ENCODE results near the gene CFAP73. TPM values are rescaled to one million over a fixed set of nuclear protein-coding genes. Genes with fewer than 3 reads are reported as not detected.

Gene CFAP73
- total RNA-seq, 2 donors from 2014 or later, result 0.57 TPM; not detected in 1

- 3% methylated on average over 39 of the region's 51 CpGs for WGBS
- Histone ChIP-seq H3K4me3 (no peak overlapping the region), H3K27ac (no peak overlapping the region), H3K4me1 (replicated peaks) (peaks cover 12% of the 10 kb centered on the region), H3K27me3 (replicated peaks; ENCODE audit: insufficient read depth) (peaks cover 10% of the 10 kb centered on the region), H3K36me3 (peaks cover 6 to 16% of the 10 kb centered on the region in 2 donors), H3K9me3 (no peaks in the 10 kb centered on the region)
- intact Hi-C loops (cut with DNase I), result no loop called here
- no peak for DNase-seq (ENCODE audit: low spot score)
- no peak for TF ChIP-seq CTCF (IDR thresholded peaks at IDR 0.05)
- TF ChIP-seq POLR2A (IDR thresholded peaks at IDR 0.05), result no peak
- no peak for TF ChIP-seq POLR2AphosphoS5 (IDR thresholded peaks at IDR 0.05)
Observed at GRCh38 chr12:113154351-113154973, 4.9 kb downstream of the CFAP73 start.

- H3K9me3 ChIP-seq, result no peaks in the 10 kb centered on the region
Observed at GRCh38 chr12:113155060-113155459, 5.5 kb downstream of the CFAP73 start.

GRCh38 chr12:113155646-113156045 lies 6.1 kb downstream of the CFAP73 start:
- DNase-seq (ENCODE audit: low spot score), result no peak
- WGBS, result 48% methylated on average over 7 of the region's 7 CpGs
- TF ChIP-seq POLR2A (IDR thresholded peaks at IDR 0.05) (no peak), CTCF (IDR thresholded peaks at IDR 0.05) (no peak), POLR2AphosphoS5 (IDR thresholded peaks at IDR 0.05) (no peak)
- H3K36me3 ChIP-seq, result peaks cover 11 to 22% of the 10 kb centered on the region in 2 donors
- H3K27ac ChIP-seq, result no peak overlapping the region
- intact Hi-C loops (cut with DNase I), result loop anchor here (5.0 kb wide), 1 partner anchor 108 kb away; no protein-coding TSS in a partner anchor
- H3K9me3 ChIP-seq, result no peaks in the 10 kb centered on the region
- H3K27me3 ChIP-seq (replicated peaks; ENCODE audit: insufficient read depth), result peaks cover 5% of the 10 kb centered on the region
- H3K4me1 ChIP-seq (replicated peaks), result peaks cover 12% of the 10 kb centered on the region
- no peak overlapping the region for H3K4me3 ChIP-seq

More at GRCh38 chr12:113155060-113155459, 5.5 kb downstream of the CFAP73 start:
- TF ChIP-seq CTCF (IDR thresholded peaks at IDR 0.05) (no peak), POLR2A (IDR thresholded peaks at IDR 0.05) (no peak)
- Histone ChIP-seq H3K27ac (no peak overlapping the region), H3K4me1 (replicated peaks) (peaks cover 12% of the 10 kb centered on the region), H3K4me3 (no peak overlapping the region), H3K36me3 (peaks cover 9 to 16% of the 10 kb centered on the region in 2 donors), H3K27me3 (replicated peaks; ENCODE audit: insufficient read depth) (peaks cover 9% of the 10 kb centered on the region)
- WGBS, result 73% methylated on average over 12 of the region's 12 CpGs
- DNase-seq (ENCODE audit: low spot score), result no peak
- intact Hi-C loops (cut with DNase I), result loop anchor here (5.0 kb wide), 1 partner anchor 108 kb away; no protein-coding TSS in a partner anchor

- H3K4me3 ChIP-seq, result no peak overlapping the region
- H3K27me3 ChIP-seq (replicated peaks; ENCODE audit: insufficient read depth), result no peaks in the 10 kb centered on the region
- DNase-seq (ENCODE audit: low spot score), result no peak
- H3K36me3 ChIP-seq, result peaks cover 11 to 28% of the 10 kb centered on the region in 2 donors
- H3K27ac ChIP-seq, result no peak overlapping the region
- peaks cover 12% of the 10 kb centered on the region for H3K4me1 ChIP-seq (replicated peaks)
- 88% methylated on average over 12 of the region's 12 CpGs for WGBS
- TF ChIP-seq CTCF (IDR thresholded peaks at IDR 0.05), result no peak
- TF ChIP-seq POLR2AphosphoS5 (IDR thresholded peaks at IDR 0.05), result no peak
- no peak for TF ChIP-seq POLR2A (IDR thresholded peaks at IDR 0.05)
- H3K9me3 ChIP-seq, result no peaks in the 10 kb centered on the region
- intact Hi-C loops (cut with DNase I), result loop anchor here (5.0 kb wide), 1 partner anchor 110 kb away; no protein-coding TSS in a partner anchor
Observed at GRCh38 chr12:113157218-113157859, 7.8 kb downstream of the CFAP73 start.
